ENCODE results near the gene ADGRL2. TPM values are rescaled to one million over a fixed set of nuclear protein-coding genes. Genes with fewer than 3 reads are reported as not detected.

ADGRL2 gene
- total and polyA plus RNA-seq, 3 donors from 2014 or later: 13.5 to 25.2 (median 13.8) TPM

DNA sequence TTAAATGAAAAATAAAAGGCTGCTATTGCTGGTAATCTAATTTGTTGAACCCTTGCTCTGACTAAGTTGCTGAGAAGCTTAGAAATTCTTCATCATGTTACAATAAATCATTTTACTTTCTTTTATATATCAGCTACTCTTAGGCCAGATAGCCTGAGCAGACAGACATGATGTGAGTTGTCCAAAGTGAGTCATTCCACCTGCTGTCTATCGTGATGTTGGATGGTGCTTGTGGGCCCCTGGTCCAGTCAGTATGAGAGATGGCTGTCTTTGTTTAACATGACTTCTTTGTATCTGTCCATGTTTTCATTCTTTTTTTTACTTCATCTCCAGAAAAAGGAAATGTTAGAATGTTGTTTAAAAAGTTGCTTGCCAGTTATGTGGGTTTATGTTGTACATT lies 188.8 kb downstream of the ADGRL2 start:
- intact Hi-C loops (cut with DNase I; ENCODE audit: low total_unique reads): no loop called here
- TF ChIP-seq POLR2A (IDR thresholded peaks at IDR 0.05): no peak
- TF ChIP-seq, protein P1, sequence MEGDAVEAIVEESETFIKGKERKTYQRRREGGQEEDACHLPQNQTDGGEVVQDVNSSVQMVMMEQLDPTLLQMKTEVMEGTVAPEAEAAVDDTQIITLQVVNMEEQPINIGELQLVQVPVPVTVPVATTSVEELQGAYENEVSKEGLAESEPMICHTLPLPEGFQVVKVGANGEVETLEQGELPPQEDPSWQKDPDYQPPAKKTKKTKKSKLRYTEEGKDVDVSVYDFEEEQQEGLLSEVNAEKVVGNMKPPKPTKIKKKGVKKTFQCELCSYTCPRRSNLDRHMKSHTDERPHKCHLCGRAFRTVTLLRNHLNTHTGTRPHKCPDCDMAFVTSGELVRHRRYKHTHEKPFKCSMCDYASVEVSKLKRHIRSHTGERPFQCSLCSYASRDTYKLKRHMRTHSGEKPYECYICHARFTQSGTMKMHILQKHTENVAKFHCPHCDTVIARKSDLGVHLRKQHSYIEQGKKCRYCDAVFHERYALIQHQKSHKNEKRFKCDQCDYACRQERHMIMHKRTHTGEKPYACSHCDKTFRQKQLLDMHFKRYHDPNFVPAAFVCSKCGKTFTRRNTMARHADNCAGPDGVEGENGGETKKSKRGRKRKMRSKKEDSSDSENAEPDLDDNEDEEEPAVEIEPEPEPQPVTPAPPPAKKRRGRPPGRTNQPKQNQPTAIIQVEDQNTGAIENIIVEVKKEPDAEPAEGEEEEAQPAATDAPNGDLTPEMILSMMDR (IDR thresholded peaks at IDR 0.05): no peak
- 77 to 91% methylated on average over 1 of the region's 1 CpG for WGBS, 2 donors
- H3K4me1 ChIP-seq: no peaks in the 10 kb centered on the region
- no peak for DNase-seq
- H3K27ac ChIP-seq: no peak overlapping the region
- no peaks in the 10 kb centered on the region for H3K9me3 ChIP-seq
- H3K4me3 ChIP-seq: no peak overlapping the region
- no peaks in the 10 kb centered on the region for H3K27me3 ChIP-seq
- H3K36me3 ChIP-seq (ENCODE audit: low read depth, missing control alignments): no peaks in the 10 kb centered on the region

DNA sequence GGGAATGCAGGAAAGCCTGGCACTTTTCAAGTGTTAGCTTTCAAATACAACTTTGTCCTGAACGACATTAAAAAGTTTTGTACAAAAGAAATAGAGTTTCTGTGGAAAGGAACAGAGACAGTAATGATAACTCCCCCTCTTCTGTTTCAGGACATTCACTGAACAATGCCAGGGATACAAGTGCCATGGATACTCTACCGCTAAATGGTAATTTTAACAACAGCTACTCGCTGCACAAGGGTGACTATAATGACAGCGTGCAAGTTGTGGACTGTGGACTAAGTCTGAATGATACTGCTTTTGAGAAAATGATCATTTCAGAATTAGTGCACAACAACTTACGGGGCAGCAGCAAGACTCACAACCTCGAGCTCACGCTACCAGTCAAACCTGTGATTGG lies 189.5 kb downstream of the ADGRL2 start:
- H3K27me3 ChIP-seq: no peaks in the 10 kb centered on the region
- H3K9me3 ChIP-seq: no peaks in the 10 kb centered on the region
- H3K4me1 ChIP-seq: no peaks in the 10 kb centered on the region
- no peak for DNase-seq
- no peak overlapping the region for H3K27ac ChIP-seq
- WGBS, 2 donors: 84 to 90% methylated on average over 7 of the region's 7 CpGs
- no peak overlapping the region for H3K4me3 ChIP-seq
- TF ChIP-seq, protein P1 (IDR thresholded peaks at IDR 0.05): no peak
- no peak for TF ChIP-seq POLR2A (IDR thresholded peaks at IDR 0.05)
- no peaks in the 10 kb centered on the region for H3K36me3 ChIP-seq (ENCODE audit: low read depth, missing control alignments)
- intact Hi-C loops (cut with DNase I; ENCODE audit: low total_unique reads): no loop called here

DNA sequence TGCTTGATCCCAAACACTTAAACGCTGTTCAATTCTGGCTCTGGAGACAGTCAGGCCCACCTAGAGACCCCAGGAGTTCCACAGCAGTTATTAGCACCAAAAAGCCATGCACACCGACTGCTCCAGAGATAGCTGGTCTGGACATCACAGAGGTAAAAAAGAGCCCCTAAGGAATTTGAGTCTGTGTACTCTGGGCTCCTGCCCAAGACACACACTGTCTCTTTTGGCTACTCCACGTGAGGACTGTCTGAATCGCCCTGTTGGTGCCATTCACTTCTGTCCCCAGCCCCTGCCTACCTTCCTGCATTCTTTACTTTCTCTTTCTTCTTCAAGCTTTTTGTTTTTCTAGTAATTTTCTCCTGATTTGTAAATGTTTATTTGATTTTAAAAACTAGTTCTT lies 197.4 kb downstream of the ADGRL2 start:
- H3K9me3 ChIP-seq: no peaks in the 10 kb centered on the region
- H3K27ac ChIP-seq: peak overlapping the region in 1 of 2 donors; percentile 24
- peak; percentile 30 for DNase-seq
- H3K4me3 ChIP-seq: no peak overlapping the region
- intact Hi-C loops (cut with DNase I; ENCODE audit: low total_unique reads): no loop called here
- TF ChIP-seq POLR2A (IDR thresholded peaks at IDR 0.05): no peak
- TF ChIP-seq, protein P1 (IDR thresholded peaks at IDR 0.05): no peak
- 31 to 41% methylated on average over 4 of the region's 4 CpGs for WGBS, 2 donors
- H3K27me3 ChIP-seq: no peaks in the 10 kb centered on the region
- no peaks in the 10 kb centered on the region for H3K36me3 ChIP-seq (ENCODE audit: low read depth, missing control alignments)
- no peaks in the 10 kb centered on the region for H3K4me1 ChIP-seq

DNA sequence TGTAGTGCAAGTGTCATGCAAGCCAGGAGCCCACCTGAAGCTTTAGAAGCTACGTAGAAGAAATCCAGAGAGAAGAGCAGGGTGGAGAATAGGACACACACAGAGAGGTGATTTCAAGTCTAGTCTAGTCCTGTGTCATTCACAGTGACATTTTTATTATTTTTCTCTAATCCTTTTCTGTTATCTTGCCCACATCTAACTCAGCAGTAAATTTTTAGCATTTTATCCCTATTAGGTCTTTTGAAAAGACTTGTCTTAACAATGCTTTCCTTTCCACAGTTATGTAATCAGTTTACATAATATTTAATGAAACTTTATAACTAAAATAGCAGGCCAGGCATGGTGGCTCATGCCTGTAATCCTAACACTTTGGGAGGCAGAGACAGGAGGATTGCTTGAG lies 198.6 kb downstream of the ADGRL2 start:
- Histone ChIP-seq H3K27ac (no peak overlapping the region), H3K4me1 (no peaks in the 10 kb centered on the region), H3K36me3 (ENCODE audit: low read depth, missing control alignments) (no peaks in the 10 kb centered on the region), H3K9me3 (no peaks in the 10 kb centered on the region), H3K4me3 (no peak overlapping the region), H3K27me3 (no peaks in the 10 kb centered on the region)
- 95 to 100% methylated on average over 1 of the region's 1 CpG for WGBS, 2 donors
- DNase-seq: no peak
- TF ChIP-seq, protein P1 (IDR thresholded peaks at IDR 0.05): no peak
- TF ChIP-seq POLR2A (IDR thresholded peaks at IDR 0.05): no peak
- intact Hi-C loops (cut with DNase I; ENCODE audit: low total_unique reads): no loop called here

DNA sequence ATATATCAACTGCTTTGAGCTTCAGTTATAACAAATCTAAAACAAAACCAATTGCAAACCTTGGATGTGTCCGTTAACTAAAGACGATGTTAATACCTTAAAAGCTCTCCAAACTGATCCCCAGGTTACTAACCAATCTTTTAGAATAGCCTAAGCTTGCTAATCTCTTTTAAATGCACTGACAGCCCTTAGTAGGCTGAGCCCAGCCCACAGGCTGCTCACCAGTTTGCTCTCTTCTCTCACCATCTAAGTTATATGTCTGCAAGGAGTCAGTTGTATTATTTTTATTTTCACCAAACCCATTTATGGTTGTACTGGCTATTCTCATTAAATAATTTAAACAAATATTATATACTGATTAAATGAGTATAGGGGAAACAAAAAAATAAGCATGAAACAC lies 199.5 kb downstream of the ADGRL2 start:
- WGBS, 2 donors: 84 to 98% methylated on average over 2 of the region's 2 CpGs
- no peak for DNase-seq
- Histone ChIP-seq H3K27ac (no peak overlapping the region), H3K9me3 (no peaks in the 10 kb centered on the region), H3K36me3 (ENCODE audit: low read depth, missing control alignments) (no peaks in the 10 kb centered on the region), H3K27me3 (no peaks in the 10 kb centered on the region), H3K4me1 (no peaks in the 10 kb centered on the region), H3K4me3 (no peak overlapping the region)
- intact Hi-C loops (cut with DNase I; ENCODE audit: low total_unique reads): no loop called here
- TF ChIP-seq, protein P1 (IDR thresholded peaks at IDR 0.05): no peak
- no peak for TF ChIP-seq POLR2A (IDR thresholded peaks at IDR 0.05)

All from testis (tissue), 3 donors.